Esophagus squamous epithelium (tissue), 4 donors: Measurements from ENCODE around the gene GJA8.

Experiments
- CTCF ChIP-seq, 6 experiments: fragments of 450-650 bp in 4 of 6; fragments of 200-600 bp in 2 of 6; sonication (generic) in 2 of 6; IDR thresholded peaks; one replicate each; pipeline ENCODE4 v1.5.1; 2016 to 2019; ENCODE audit warnings: antibody characterized with exemption in 6 of 6, mild to moderate bottlenecking in 4 of 6, moderate library complexity in 4 of 6
- POLR2A ChIP-seq, 4 donors: fragments of 450-650 bp; IDR thresholded peaks; one replicate each; pipeline ENCODE4 v1.6.1; 2017; ENCODE audit warnings: antibody characterized with exemption in 4 of 4, mild to moderate bottlenecking in 4 of 4, moderate library complexity in 3 of 4

GRCh38 chr1:147853391-147853790, 49.2 kb upstream of the GJA8 start:
- no peak for TF ChIP-seq CTCF (IDR thresholded peaks at IDR 0.05)
- TF ChIP-seq POLR2A (IDR thresholded peaks at IDR 0.05): no peak
